ENCODE data around the gene FLCN.

FLCN gene

DNA sequence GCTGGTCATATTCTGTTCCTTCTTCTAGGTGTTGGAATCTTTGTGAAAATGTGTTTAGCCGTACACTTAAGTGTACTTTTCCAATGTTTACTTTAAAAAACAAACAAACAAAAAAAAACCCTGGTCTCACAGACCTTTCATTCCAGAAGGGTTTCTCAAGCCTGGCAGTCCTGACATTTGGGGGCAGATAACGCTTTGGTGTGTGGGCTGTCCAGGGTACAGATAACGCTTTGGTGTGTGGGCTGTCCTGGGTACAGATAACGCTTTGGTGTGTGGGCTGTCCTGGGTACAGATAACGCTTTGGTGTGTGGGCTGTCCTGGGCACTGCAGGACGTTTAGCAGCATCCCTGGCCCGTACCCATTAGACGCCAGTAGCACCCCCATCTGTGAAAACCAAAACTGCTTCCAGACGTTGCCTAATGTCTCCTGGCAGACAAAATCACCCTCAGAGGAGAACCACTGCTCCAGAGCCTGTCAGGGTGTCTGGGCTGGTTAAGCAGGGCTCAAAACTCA is 15.2 kb upstream of the FLCN start:
- no peaks in the 10 kb centered on the region; the same call in 1 of the 2 replicates for H3K79me2 ChIP-seq (ENCODE audit: insufficient read depth, low read length)
- no peaks in the 10 kb centered on the region for H3K27me3 ChIP-seq (ENCODE audit: insufficient read depth, low read length, poor library complexity)
- no peaks in the 10 kb centered on the region for H4K20me1 ChIP-seq (ENCODE audit: insufficient read depth, low read length)
- no peak for ATAC-seq (ENCODE audit: insufficient read depth, low read depth)
- no peak overlapping the region for H3K4me2 ChIP-seq (ENCODE audit: insufficient read depth, low read length)
- H3K27ac ChIP-seq (ENCODE audit: low read length) = no peak overlapping the region
- no peaks in the 10 kb centered on the region for H3K4me1 ChIP-seq (ENCODE audit: insufficient read depth, low read length)
- H3K9ac ChIP-seq (ENCODE audit: low read depth, low read length) = no peak overlapping the region
- TF ChIP-seq EZH2 (IDR thresholded peaks at IDR 0.05; ENCODE audit: borderline replicate concordance, low read depth, low read length, severe bottlenecking) = no peak
- TF ChIP-seq, protein P1, sequence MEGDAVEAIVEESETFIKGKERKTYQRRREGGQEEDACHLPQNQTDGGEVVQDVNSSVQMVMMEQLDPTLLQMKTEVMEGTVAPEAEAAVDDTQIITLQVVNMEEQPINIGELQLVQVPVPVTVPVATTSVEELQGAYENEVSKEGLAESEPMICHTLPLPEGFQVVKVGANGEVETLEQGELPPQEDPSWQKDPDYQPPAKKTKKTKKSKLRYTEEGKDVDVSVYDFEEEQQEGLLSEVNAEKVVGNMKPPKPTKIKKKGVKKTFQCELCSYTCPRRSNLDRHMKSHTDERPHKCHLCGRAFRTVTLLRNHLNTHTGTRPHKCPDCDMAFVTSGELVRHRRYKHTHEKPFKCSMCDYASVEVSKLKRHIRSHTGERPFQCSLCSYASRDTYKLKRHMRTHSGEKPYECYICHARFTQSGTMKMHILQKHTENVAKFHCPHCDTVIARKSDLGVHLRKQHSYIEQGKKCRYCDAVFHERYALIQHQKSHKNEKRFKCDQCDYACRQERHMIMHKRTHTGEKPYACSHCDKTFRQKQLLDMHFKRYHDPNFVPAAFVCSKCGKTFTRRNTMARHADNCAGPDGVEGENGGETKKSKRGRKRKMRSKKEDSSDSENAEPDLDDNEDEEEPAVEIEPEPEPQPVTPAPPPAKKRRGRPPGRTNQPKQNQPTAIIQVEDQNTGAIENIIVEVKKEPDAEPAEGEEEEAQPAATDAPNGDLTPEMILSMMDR (IDR thresholded peaks at IDR 0.05; ENCODE audit: borderline replicate concordance, extremely low read depth, low read length, poor library complexity, severe bottlenecking) = no peak
- H3K4me3 ChIP-seq (ENCODE audit: low read depth in 1 of 2, low read length in 2 of 2) = no peak overlapping the region
- H3K36me3 ChIP-seq (ENCODE audit: insufficient read depth, low read length) = peaks cover 93% of the 10 kb centered on the region
- no peak for DNase-seq
- no peaks in the 10 kb centered on the region for H3K9me3 ChIP-seq (ENCODE audit: insufficient read depth, low read length, severe bottlenecking)
- no peak overlapping the region for H2AFZ ChIP-seq (ENCODE audit: low read depth, low read length)

GRCh38 chr17:17246879-17247278 is 9.9 kb upstream of the FLCN start:
- no peak for DNase-seq
- TF ChIP-seq EZH2 (IDR thresholded peaks at IDR 0.05; ENCODE audit: borderline replicate concordance, low read depth, low read length, severe bottlenecking) = no peak
- TF ChIP-seq, protein P1 (IDR thresholded peaks at IDR 0.05; ENCODE audit: borderline replicate concordance, extremely low read depth, low read length, poor library complexity, severe bottlenecking) = no peak
- peaks cover 64% of the 10 kb centered on the region for H3K36me3 ChIP-seq (ENCODE audit: insufficient read depth, low read length)

GRCh38 chr17:17243163-17243562 is 6.2 kb upstream of the FLCN start:
- H3K4me2 ChIP-seq (ENCODE audit: insufficient read depth, low read length) = no peak overlapping the region

More at GRCh38 chr17:17246879-17247278, 9.9 kb upstream of the FLCN start:
- no peak overlapping the region for H2AFZ ChIP-seq (ENCODE audit: low read depth, low read length)
- H3K4me1 ChIP-seq (ENCODE audit: insufficient read depth, low read length) = no peaks in the 10 kb centered on the region
- H3K79me2 ChIP-seq (ENCODE audit: insufficient read depth, low read length) = no peaks in the 10 kb centered on the region
- no peak overlapping the region for H3K9ac ChIP-seq (ENCODE audit: low read depth, low read length)
- no peaks in the 10 kb centered on the region for H4K20me1 ChIP-seq (ENCODE audit: insufficient read depth, low read length)
- H3K4me2 ChIP-seq (ENCODE audit: insufficient read depth, low read length) = no peak overlapping the region
- no peak for ATAC-seq (ENCODE audit: insufficient read depth, low read depth)
- H3K9me3 ChIP-seq (ENCODE audit: insufficient read depth, low read length, severe bottlenecking) = no peaks in the 10 kb centered on the region
- H3K27me3 ChIP-seq (ENCODE audit: insufficient read depth, low read length, poor library complexity) = no peaks in the 10 kb centered on the region
- H3K27ac ChIP-seq (ENCODE audit: low read length) = no peak overlapping the region
- no peak overlapping the region for H3K4me3 ChIP-seq (ENCODE audit: low read depth in 1 of 2, low read length in 2 of 2)

More at GRCh38 chr17:17243163-17243562, 6.2 kb upstream of the FLCN start:
- Histone ChIP-seq H3K4me3 (ENCODE audit: low read depth in 1 of 2, low read length in 2 of 2) (no peak overlapping the region), H3K36me3 (ENCODE audit: insufficient read depth, low read length) (peaks cover 29% of the 10 kb centered on the region), H3K9me3 (ENCODE audit: insufficient read depth, low read length, severe bottlenecking) (no peaks in the 10 kb centered on the region), H3K9ac (ENCODE audit: low read depth, low read length) (no peak overlapping the region), H3K4me1 (ENCODE audit: insufficient read depth, low read length) (peaks cover 8% of the 10 kb centered on the region), H2AFZ (ENCODE audit: low read depth, low read length) (no peak overlapping the region), H3K27ac (ENCODE audit: low read length) (no peak overlapping the region), H3K27me3 (ENCODE audit: insufficient read depth, low read length, poor library complexity) (no peaks in the 10 kb centered on the region), H3K79me2 (ENCODE audit: insufficient read depth, low read length) (no peaks in the 10 kb centered on the region), H4K20me1 (ENCODE audit: insufficient read depth, low read length) (no peaks in the 10 kb centered on the region)
- DNase-seq = no peak
- no peak for TF ChIP-seq EZH2 (IDR thresholded peaks at IDR 0.05; ENCODE audit: borderline replicate concordance, low read depth, low read length, severe bottlenecking)
- TF ChIP-seq, protein P1 (IDR thresholded peaks at IDR 0.05; ENCODE audit: borderline replicate concordance, extremely low read depth, low read length, poor library complexity, severe bottlenecking) = no peak
- ATAC-seq (ENCODE audit: insufficient read depth, low read depth) = no peak

Measured in DND-41 (cell line).